ENCODE results near the gene GNMT. TPM values are rescaled to one million over a fixed set of nuclear protein-coding genes. Genes with fewer than 3 reads are reported as not detected.

Gene GNMT
- total and polyA plus RNA-seq, 10 of the 15 experiments (the other 5 are each of a cell fraction or from before 2014, with no cell fraction given), result 0.27 to 1.1 (median 0.39) TPM

DNA sequence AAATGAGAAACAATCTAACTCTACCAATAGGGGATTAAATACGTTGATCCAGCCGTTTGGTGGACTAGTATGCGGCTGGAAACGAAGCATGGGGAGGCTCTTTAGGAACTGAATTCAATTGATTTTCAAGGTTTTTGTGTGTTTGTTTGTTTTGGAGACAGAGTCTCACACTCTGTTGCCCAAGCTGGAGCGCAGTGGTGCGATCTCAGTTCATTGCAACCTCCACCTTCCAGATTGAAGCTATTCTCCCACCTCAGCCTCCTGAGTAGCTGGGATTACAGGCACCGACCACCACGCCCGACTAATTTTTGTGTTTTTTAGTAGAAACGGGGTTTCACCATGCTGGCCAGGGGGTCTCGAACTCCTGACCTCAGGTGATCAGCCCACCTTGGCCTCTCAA lies 24.2 kb upstream of the GNMT start (continued):
- TF ChIP-seq, protein P1, sequence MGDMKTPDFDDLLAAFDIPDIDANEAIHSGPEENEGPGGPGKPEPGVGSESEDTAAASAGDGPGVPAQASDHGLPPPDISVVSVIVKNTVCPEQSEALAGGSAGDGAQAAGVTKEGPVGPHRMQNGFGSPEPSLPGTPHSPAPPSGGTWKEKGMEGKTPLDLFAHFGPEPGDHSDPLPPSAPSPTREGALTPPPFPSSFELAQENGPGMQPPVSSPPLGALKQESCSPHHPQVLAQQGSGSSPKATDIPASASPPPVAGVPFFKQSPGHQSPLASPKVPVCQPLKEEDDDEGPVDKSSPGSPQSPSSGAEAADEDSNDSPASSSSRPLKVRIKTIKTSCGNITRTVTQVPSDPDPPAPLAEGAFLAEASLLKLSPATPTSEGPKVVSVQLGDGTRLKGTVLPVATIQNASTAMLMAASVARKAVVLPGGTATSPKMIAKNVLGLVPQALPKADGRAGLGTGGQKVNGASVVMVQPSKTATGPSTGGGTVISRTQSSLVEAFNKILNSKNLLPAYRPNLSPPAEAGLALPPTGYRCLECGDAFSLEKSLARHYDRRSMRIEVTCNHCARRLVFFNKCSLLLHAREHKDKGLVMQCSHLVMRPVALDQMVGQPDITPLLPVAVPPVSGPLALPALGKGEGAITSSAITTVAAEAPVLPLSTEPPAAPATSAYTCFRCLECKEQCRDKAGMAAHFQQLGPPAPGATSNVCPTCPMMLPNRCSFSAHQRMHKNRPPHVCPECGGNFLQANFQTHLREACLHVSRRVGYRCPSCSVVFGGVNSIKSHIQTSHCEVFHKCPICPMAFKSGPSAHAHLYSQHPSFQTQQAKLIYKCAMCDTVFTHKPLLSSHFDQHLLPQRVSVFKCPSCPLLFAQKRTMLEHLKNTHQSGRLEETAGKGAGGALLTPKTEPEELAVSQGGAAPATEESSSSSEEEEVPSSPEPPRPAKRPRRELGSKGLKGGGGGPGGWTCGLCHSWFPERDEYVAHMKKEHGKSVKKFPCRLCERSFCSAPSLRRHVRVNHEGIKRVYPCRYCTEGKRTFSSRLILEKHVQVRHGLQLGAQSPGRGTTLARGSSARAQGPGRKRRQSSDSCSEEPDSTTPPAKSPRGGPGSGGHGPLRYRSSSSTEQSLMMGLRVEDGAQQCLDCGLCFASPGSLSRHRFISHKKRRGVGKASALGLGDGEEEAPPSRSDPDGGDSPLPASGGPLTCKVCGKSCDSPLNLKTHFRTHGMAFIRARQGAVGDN (IDR thresholded peaks at IDR 0.05), result no peak
- TF ChIP-seq RFX5 (IDR thresholded peaks at IDR 0.05; ENCODE audit: low read depth, low read length), result no peak

GRCh38 chr6:42937548-42938427 lies 22.8 kb upstream of the GNMT start:
- DNase-seq (ENCODE audit: low read depth, low spot score) (no peak), ATAC-seq (no peak), FAIRE-seq (no peak)
- H3K4me3 ChIP-seq, result no peak overlapping the region
- H3K36me3 ChIP-seq (ENCODE audit: control insufficient read depth in 2 of 2, insufficient read depth in 2 of 2, low read length in 1 of 2), result peaks cover 41 to 50% of the 10 kb centered on the region in 2 experiments
- no peaks in the 10 kb centered on the region for H3K27me3 ChIP-seq (replicated peaks in 1 of 2; ENCODE audit: control insufficient read depth in 2 of 2, insufficient read depth in 2 of 2, low read length in 1 of 2)
- H3K9ac ChIP-seq (ENCODE audit: control insufficient read depth, insufficient read depth, low read length), result no peak overlapping the region
- WGBS (ENCODE audit: insufficient coverage, insufficient replicate concordance, low lambda C conversion rate, missing lambda C conversion rate), result 90% methylated on average over 13 of the region's 13 CpGs
- BruUV-seq (replicated peaks), result TSS peak; percentile 2
- H3K27ac ChIP-seq (ENCODE audit: control insufficient read depth, insufficient read depth), result no peak overlapping the region
- ChIA-PET RAD21 (ENCODE audit: unreplicated experiment) (interaction anchor here (0.9 kb wide), 1 partner anchor 41 kb away, joined by 3 read pairs; the partner anchor contains the start of gene PEX6), POLR2A (interaction anchor here (0.6 kb wide), 1 partner anchor 253 kb away, joined by 7 read pairs; no protein-coding TSS in a partner anchor), SMC1A (ENCODE audit: uncharacterized antibody, unreplicated experiment) (interaction anchor here (0.5 to 2.0 kb wide), 3 partner anchors 33 to 64 kb away, joined by 3 to 5 read pairs (median 3); partner anchors contain the start of gene PEX6), CTCF (interaction anchor here (0.6 to 1.2 kb wide), 2 partner anchors 206 to 833 kb away, joined by 3 read pairs; no protein-coding TSS in a partner anchor)
- H3K79me2 ChIP-seq (ENCODE audit: control insufficient read depth, insufficient read depth, low read length), result peaks cover 27% of the 10 kb centered on the region
- no peak for TF ChIP-seq NR2C2 (IDR thresholded peaks at IDR 0.05; ENCODE audit: borderline replicate concordance, control insufficient read depth, insufficient read length, low read depth)
- TF ChIP-seq ETV6 (conservative IDR thresholded peaks at IDR 0.05 in 1 of 2, IDR thresholded peaks at IDR 0.05 in 1 of 2; ENCODE audit: borderline replicate concordance in 1 of 2, low read depth in 1 of 2), result no peak
- TF ChIP-seq SMARCA5 (IDR thresholded peaks at IDR 0.05), result no peak
- no peak for TF ChIP-seq ZNF24 (IDR thresholded peaks at IDR 0.05)
- no peak for TF ChIP-seq NFYB (IDR thresholded peaks at IDR 0.05; ENCODE audit: insufficient read depth, low read depth, low read length)
- no peak for TF ChIP-seq RCOR1 (conservative IDR thresholded peaks at IDR 0.05; ENCODE audit: low read depth, low read length)
- no peak for TF ChIP-seq E4F1 (IDR thresholded peaks at IDR 0.05; ENCODE audit: borderline replicate concordance, partially characterized antibody)
- TF ChIP-seq SMAD5 (IDR thresholded peaks at IDR 0.05; ENCODE audit: low read depth), result no peak
- H3K9me3 ChIP-seq (replicated peaks; ENCODE audit: control insufficient read depth, insufficient read depth, low read length), result no peaks in the 10 kb centered on the region
- H2AFZ ChIP-seq (ENCODE audit: control insufficient read depth, low read depth, low read length), result no peak overlapping the region
- intact Hi-C loops (cut with micrococcal nuclease; ENCODE audit: unreplicated experiment) (no loop called here), in situ Hi-C loops (cut with MboI) (no loop called here)
- H4K20me1 ChIP-seq (ENCODE audit: control insufficient read depth, insufficient read depth), result peaks cover 12% of the 10 kb centered on the region
- H3K4me1 ChIP-seq (ENCODE audit: control insufficient read depth, insufficient read depth, low read length), result peaks cover 24% of the 10 kb centered on the region
- no peak overlapping the region for H3K4me2 ChIP-seq (ENCODE audit: control insufficient read depth, insufficient read depth)
